IMR-90 (cell line): ENCODE results near the gene USP30. TPM values are rescaled to one million over a fixed set of nuclear protein-coding genes. Genes with fewer than 3 reads are reported as not detected.
"Not testable (repeated sequence)": the region's sequence is repeated elsewhere in the genome, so short reads cannot be mapped to it uniquely, and the experiment has no call there.

Experiments used
- ATAC-seq: fragments of 200-7000 bp; cut with Tn5 transposase; 2 replicates; pipeline ENCODE4 v1.9.1; 2020; ENCODE audit warnings: low read depth, mild to moderate bottlenecking, moderate library complexity
- BruUV-seq: library from RNA; stranded (reverse); fragments of 400-500 nt; replicated peaks from 2 replicates; lab custom pipeline; 2021; lab: Mats Ljungman, UMichigan
- CTCF ChIA-PET: fragments of 300-600 bp; formaldehyde crosslinking; extraction: SDS; loops from one replicate; lab custom pipeline; 2021; ENCODE audit warnings: antibody characterized with exemption; lab: Yijun Ruan, JAX
- POLR2A ChIA-PET: fragments of 300-600 bp; sonication (Branson Sonifier 250); formaldehyde crosslinking; loops from one replicate; lab custom pipeline; 2022; ENCODE audit warnings: antibody characterized with exemption; ENCODE audit not compliant: unreplicated experiment; lab: Charles Lee
- DNase-seq: peaks from one replicate; pipeline ENCODE4 v3.0.0; 2013
- H2AFZ ChIP-seq: replicated peaks from 2 replicates; pipeline ENCODE3; 2013; ENCODE audit warnings: low read length, mild to moderate bottlenecking; ENCODE audit not compliant: poor library complexity
- H2AK5ac ChIP-seq: 2 replicates; pipeline ENCODE4 v1.6.1; 2013; ENCODE audit warnings: low read depth, low read length, inconsistent platforms
- H2AK9ac ChIP-seq: replicated peaks from 2 replicates; pipeline ENCODE3; 2013; ENCODE audit warnings: mild to moderate bottlenecking, low read depth, low read length, moderate library complexity; ENCODE audit not compliant: poor library complexity
- H2BK120ac ChIP-seq: 2 replicates; pipeline ENCODE4 v1.6.1; 2013; ENCODE audit warnings: low read depth, low read length, inconsistent platforms
- H2BK15ac ChIP-seq: 3 replicates; pipeline ENCODE4 v1.6.1; 2013; ENCODE audit warnings: low read depth, low read length, inconsistent platforms
- H2BK20ac ChIP-seq: 2 replicates; pipeline ENCODE4 v1.6.1; 2013; ENCODE audit warnings: low read depth, mild to moderate bottlenecking, inconsistent platforms, low read length, moderate library complexity
- H2BK5ac ChIP-seq: 2 replicates; pipeline ENCODE4 v1.6.1; 2013; ENCODE audit warnings: mild to moderate bottlenecking, low read depth, low read length, inconsistent platforms; ENCODE audit not compliant: poor library complexity, severe bottlenecking
- H3K14ac ChIP-seq: replicated peaks from 2 replicates; pipeline ENCODE4 v1.6.1; 2013; ENCODE audit warnings: low read depth, low read length, inconsistent platforms
- H3K18ac ChIP-seq: 2 replicates; pipeline ENCODE4 v1.6.1; 2013; ENCODE audit warnings: low read depth, low read length, control low read depth
- H3K23ac ChIP-seq: 2 replicates; pipeline ENCODE4 v1.6.1; 2013; ENCODE audit warnings: low read depth, low read length, inconsistent platforms
- H3K27ac ChIP-seq: 2 replicates; pipeline ENCODE4 v1.5.1; 2013; ENCODE audit warnings: mild to moderate bottlenecking, control low read depth, low read length; ENCODE audit not compliant: insufficient read depth
- H3K27me3 ChIP-seq: 2 replicates; pipeline ENCODE4 v1.6.1; 2013; ENCODE audit warnings: low read length; ENCODE audit not compliant: control insufficient read depth, insufficient read depth
- H3K36me3 ChIP-seq: 2 replicates; pipeline ENCODE4 v1.6.1; 2013; ENCODE audit warnings: low read length, mixed read lengths; ENCODE audit not compliant: control insufficient read depth, insufficient read depth
- H3K4ac ChIP-seq: 2 replicates; pipeline ENCODE4 v1.6.1; 2013; ENCODE audit warnings: low read depth, low read length, inconsistent platforms
- H3K4me1 ChIP-seq: 2 replicates; pipeline ENCODE4 v1.6.1; 2013; ENCODE audit warnings: low read length, mixed read lengths; ENCODE audit not compliant: control insufficient read depth, insufficient read depth
- H3K4me2 ChIP-seq: 2 replicates; pipeline ENCODE4 v1.6.1; 2013; ENCODE audit warnings: low read depth, mild to moderate bottlenecking, control low read depth, low read length, moderate library complexity
- H3K4me3 ChIP-seq: 2 replicates; pipeline ENCODE4 v1.5.1; 2013; ENCODE audit warnings: low read depth, mild to moderate bottlenecking, control low read depth, low read length, moderate library complexity; ENCODE audit not compliant: insufficient read depth
- H3K56ac ChIP-seq: 2 replicates; pipeline ENCODE4 v1.6.1; 2013; ENCODE audit warnings: low read length, inconsistent platforms; ENCODE audit not compliant: insufficient read depth; ENCODE audit errors: extremely low read depth
- H3K79me1 ChIP-seq, 2 experiments: 2 replicates each; pipeline ENCODE4 v1.6.1; 2013; ENCODE audit warnings: low read length in 2 of 2, inconsistent platforms in 1 of 2, low read depth in 1 of 2
- H3K9ac ChIP-seq: 2 replicates; pipeline ENCODE4 v1.6.1; 2013; ENCODE audit warnings: low read depth, low read length, control low read depth
- H3K9me1 ChIP-seq: 2 replicates; pipeline ENCODE4 v1.6.1; 2013; ENCODE audit warnings: low read length, inconsistent platforms; ENCODE audit not compliant: insufficient read depth
- H3K9me3 ChIP-seq: 2 replicates; pipeline ENCODE4 v1.6.1; 2013; ENCODE audit warnings: low read length; ENCODE audit not compliant: control insufficient read depth, insufficient read depth
- H4K20me1 ChIP-seq: 2 replicates; pipeline ENCODE4 v1.6.1; 2013; ENCODE audit warnings: low read length, inconsistent platforms; ENCODE audit not compliant: insufficient read depth
- H4K5ac ChIP-seq: 2 replicates; pipeline ENCODE4 v1.6.1; 2013; ENCODE audit warnings: mild to moderate bottlenecking, low read depth, low read length, control low read depth
- H4K8ac ChIP-seq, 2 experiments: 2 replicates each; pipeline ENCODE4 v1.6.1; 2013; ENCODE audit warnings: low read depth in 2 of 2, low read length in 2 of 2, control low read depth in 1 of 2, inconsistent platforms in 1 of 2
- H4K91ac ChIP-seq: 2 replicates; pipeline ENCODE4 v1.6.1; 2013; ENCODE audit warnings: low read depth, low read length, inconsistent platforms; ENCODE audit not compliant: insufficient read depth
- WGBS, 2 experiments: methylation state at CpG; one replicate each; pipeline versions ENCODE4 v1.1.5 to v1.1.7; 2013; ENCODE audit warnings: missing lambda C conversion rate in 2 of 2; ENCODE audit not compliant: insufficient read length in 1 of 2; ENCODE audit errors: extremely low coverage in 2 of 2; 5-methylcytosine and 5-hydroxymethylcytosine counted together
- dilution Hi-C: fragments of 300-500 bp; cut with HindIII; formaldehyde crosslinking; loops from one replicate; pipeline ENCODE4 v1.14.3; 2018; ENCODE audit warnings: low sequenced_read_pairs; ENCODE audit not compliant: unreplicated experiment
- in situ Hi-C: fragments of 300-500 bp; cut with MboI; formaldehyde crosslinking; loops from 3 replicates; pipeline ENCODE4 v1.14.3; 2019; ENCODE audit warnings: low sequenced_read_pairs, inconsistent platforms, mixed read lengths
- intact Hi-C: fragments of 100-400 bp; cut with micrococcal nuclease; formaldehyde crosslinking; loops from 2 replicates; pipeline ENCODE4 v1.10.0; 2022
- polyA plus RNA-seq, 3 experiments: library from polyadenylated mRNA; depleted of rRNA; stranded (reverse); fragments of >200 nt; gene quantifications; 2 replicates each; pipeline ENCODE4 v1.2.3, GENCODE V29; 2012; ENCODE audit warnings: low replicate concordance in 1 of 3
- total RNA-seq: library from RNA; depleted of rRNA; stranded (reverse); fragments of >200 nt; gene quantifications from 2 replicates; pipeline ENCODE4 v1.2.3, GENCODE V29; 2012

The USP30 gene
- total and polyA plus RNA-seq, 2 of the 4 experiments (the other 2 are of a cell fraction): 10.4 to 11.2 TPM

DNA sequence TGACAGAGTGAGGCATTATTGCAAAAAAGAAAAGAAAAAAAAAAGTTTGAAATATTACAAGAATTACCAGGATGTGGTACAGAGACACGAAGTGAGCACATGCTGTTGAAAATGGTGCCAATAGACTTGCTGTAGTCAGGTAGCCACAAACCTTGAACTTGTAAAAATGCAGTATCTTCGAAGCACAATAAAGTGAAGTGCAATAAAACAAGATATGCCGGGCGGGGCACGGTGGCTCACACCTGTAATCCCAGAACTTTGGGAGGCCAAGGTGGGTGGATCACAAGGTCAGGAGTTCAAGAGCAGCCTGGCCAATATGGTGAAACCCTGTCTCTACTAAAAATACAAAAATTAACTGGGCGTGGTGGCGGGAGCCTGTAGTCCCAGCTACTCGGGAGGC is 2.6 kb upstream of the USP30 start:
- POLR2A ChIA-PET, H3K4me3 ChIP-seq, CTCF ChIA-PET, H3K56ac ChIP-seq, H4K8ac ChIP-seq, H3K4me2 ChIP-seq, DNase-seq, H2BK20ac ChIP-seq, intact Hi-C loops, H3K14ac ChIP-seq, H3K9me1 ChIP-seq, H3K23ac ChIP-seq, in situ Hi-C loops, H2AK5ac ChIP-seq, H2AFZ ChIP-seq, ATAC-seq, H3K36me3 ChIP-seq, H3K9ac ChIP-seq, dilution Hi-C loops, H3K27ac ChIP-seq, H3K18ac ChIP-seq, H3K4ac ChIP-seq, H2BK5ac ChIP-seq, H4K20me1 ChIP-seq, BruUV-seq, H4K91ac ChIP-seq, H3K9me3 ChIP-seq, H4K5ac ChIP-seq, H3K27me3 ChIP-seq, H2AK9ac ChIP-seq, H3K4me1 ChIP-seq, H2BK15ac ChIP-seq, H2BK120ac ChIP-seq: not testable (repeated sequence)
- peaks cover 11 to 15% of the 10 kb centered on the region in 2 experiments; a peak in 3 of 4 replicates for H3K79me1 ChIP-seq
- 73% methylated on average over 5 of the region's 8 CpGs; no CpG with 5 or more reads in 1 of the 2 experiments for WGBS, 2 experiments
